H1 (cell line): ENCODE results near the gene CIBAR2. TPM values are rescaled to one million over a fixed set of nuclear protein-coding genes. Genes with fewer than 3 reads are reported as not detected.

ENCODE experiments used
- CBX5 ChIP-seq: fragments of 300-800, 300-1000 bp; sonication (generic); IDR thresholded peaks from 2 replicates; pipeline ENCODE4 v1.7.1; 2016; ENCODE audit warnings: antibody characterized with exemption, low read length, low read depth
- HDAC2 ChIP-seq, 2 experiments: fragments of 300-600 bp in 1 of 2; sonication (generic) in 1 of 2; IDR thresholded peaks; 2 replicates each; pipeline ENCODE4 v1.6.1; 2011 to 2012; ENCODE audit warnings: low read depth in 2 of 2, low read length in 2 of 2, mild to moderate bottlenecking in 2 of 2, moderate library complexity in 2 of 2, borderline replicate concordance in 1 of 2, inconsistent platforms in 1 of 2
- KDM5A ChIP-seq: fragments of 200-600 bp; IDR thresholded peaks from 2 replicates; pipeline ENCODE4 v1.7.1; 2012; ENCODE audit warnings: mild to moderate bottlenecking, low read length, inconsistent platforms, mixed read lengths
- RFX5 ChIP-seq: IDR thresholded peaks from 2 replicates; pipeline ENCODE4 v1.6.1; 2011; ENCODE audit warnings: low read depth, low read length, improper control_type of control experiment, borderline replicate concordance
- polyA plus RNA-seq, 7 experiments: library from polyadenylated mRNA; depleted of rRNA in 3 of 7; stranded (reverse) in 5 of 7; unstranded in 2 of 7; fragments of >200 nt in 5 of 7; fragments of 200-250 nt in 2 of 7; gene quantifications; 1 replicate in 5 of 7; 2 replicates in 1 of 7; 4 replicates in 1 of 7; pipeline versions ENCODE4 v1.2.1 to v1.2.3, GENCODE V29; 2011 to 2013; ENCODE audit warnings: missing spikeins in 2 of 7, mixed read lengths in 2 of 7
- total RNA-seq: library from RNA; stranded (reverse); fragmentation: NEBNext Ultra II Directional; extraction: Animal tissue kit (Norgen Biotek cat#: 25700); gene quantifications from 2 replicates; pipeline ENCODE4 v1.2.1, GENCODE V29; 2021
- TF ChIP-seq, protein P1 (sequence below): fragments of 300-600 bp; sonication (generic); IDR thresholded peaks from 2 replicates; pipeline ENCODE4 v1.7.1; 2012; ENCODE audit warnings: low read length, moderate library complexity, mild to moderate bottlenecking, inconsistent platforms; ENCODE audit not compliant: insufficient replicate concordance

Gene CIBAR2
- total and polyA plus RNA-seq, 2 of the 8 experiments (the other 6 are each of a cell fraction or from before 2014, with no cell fraction given), result 0.18 TPM; not detected in 1

DNA sequence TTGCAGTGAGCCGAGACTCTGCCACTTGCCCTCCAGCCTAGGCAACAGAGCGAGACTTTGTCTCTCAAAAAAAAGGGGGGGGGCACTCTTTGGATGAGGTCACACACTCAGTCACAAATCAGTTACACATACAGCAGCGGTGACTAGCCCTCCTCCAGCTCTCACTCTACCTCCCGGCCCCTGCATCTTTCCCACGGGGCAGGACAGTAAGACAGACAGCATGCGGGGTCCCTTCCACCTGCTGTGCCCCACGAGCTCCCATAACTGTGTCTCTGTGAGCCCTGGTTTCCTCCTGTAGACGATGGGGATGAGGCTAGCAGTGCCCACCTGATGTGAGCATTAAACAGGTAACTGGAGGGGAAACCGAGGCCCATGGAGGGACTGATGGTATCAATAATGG, 5.2 kb downstream of the CIBAR2 start (continued):
- TF ChIP-seq, protein P1, sequence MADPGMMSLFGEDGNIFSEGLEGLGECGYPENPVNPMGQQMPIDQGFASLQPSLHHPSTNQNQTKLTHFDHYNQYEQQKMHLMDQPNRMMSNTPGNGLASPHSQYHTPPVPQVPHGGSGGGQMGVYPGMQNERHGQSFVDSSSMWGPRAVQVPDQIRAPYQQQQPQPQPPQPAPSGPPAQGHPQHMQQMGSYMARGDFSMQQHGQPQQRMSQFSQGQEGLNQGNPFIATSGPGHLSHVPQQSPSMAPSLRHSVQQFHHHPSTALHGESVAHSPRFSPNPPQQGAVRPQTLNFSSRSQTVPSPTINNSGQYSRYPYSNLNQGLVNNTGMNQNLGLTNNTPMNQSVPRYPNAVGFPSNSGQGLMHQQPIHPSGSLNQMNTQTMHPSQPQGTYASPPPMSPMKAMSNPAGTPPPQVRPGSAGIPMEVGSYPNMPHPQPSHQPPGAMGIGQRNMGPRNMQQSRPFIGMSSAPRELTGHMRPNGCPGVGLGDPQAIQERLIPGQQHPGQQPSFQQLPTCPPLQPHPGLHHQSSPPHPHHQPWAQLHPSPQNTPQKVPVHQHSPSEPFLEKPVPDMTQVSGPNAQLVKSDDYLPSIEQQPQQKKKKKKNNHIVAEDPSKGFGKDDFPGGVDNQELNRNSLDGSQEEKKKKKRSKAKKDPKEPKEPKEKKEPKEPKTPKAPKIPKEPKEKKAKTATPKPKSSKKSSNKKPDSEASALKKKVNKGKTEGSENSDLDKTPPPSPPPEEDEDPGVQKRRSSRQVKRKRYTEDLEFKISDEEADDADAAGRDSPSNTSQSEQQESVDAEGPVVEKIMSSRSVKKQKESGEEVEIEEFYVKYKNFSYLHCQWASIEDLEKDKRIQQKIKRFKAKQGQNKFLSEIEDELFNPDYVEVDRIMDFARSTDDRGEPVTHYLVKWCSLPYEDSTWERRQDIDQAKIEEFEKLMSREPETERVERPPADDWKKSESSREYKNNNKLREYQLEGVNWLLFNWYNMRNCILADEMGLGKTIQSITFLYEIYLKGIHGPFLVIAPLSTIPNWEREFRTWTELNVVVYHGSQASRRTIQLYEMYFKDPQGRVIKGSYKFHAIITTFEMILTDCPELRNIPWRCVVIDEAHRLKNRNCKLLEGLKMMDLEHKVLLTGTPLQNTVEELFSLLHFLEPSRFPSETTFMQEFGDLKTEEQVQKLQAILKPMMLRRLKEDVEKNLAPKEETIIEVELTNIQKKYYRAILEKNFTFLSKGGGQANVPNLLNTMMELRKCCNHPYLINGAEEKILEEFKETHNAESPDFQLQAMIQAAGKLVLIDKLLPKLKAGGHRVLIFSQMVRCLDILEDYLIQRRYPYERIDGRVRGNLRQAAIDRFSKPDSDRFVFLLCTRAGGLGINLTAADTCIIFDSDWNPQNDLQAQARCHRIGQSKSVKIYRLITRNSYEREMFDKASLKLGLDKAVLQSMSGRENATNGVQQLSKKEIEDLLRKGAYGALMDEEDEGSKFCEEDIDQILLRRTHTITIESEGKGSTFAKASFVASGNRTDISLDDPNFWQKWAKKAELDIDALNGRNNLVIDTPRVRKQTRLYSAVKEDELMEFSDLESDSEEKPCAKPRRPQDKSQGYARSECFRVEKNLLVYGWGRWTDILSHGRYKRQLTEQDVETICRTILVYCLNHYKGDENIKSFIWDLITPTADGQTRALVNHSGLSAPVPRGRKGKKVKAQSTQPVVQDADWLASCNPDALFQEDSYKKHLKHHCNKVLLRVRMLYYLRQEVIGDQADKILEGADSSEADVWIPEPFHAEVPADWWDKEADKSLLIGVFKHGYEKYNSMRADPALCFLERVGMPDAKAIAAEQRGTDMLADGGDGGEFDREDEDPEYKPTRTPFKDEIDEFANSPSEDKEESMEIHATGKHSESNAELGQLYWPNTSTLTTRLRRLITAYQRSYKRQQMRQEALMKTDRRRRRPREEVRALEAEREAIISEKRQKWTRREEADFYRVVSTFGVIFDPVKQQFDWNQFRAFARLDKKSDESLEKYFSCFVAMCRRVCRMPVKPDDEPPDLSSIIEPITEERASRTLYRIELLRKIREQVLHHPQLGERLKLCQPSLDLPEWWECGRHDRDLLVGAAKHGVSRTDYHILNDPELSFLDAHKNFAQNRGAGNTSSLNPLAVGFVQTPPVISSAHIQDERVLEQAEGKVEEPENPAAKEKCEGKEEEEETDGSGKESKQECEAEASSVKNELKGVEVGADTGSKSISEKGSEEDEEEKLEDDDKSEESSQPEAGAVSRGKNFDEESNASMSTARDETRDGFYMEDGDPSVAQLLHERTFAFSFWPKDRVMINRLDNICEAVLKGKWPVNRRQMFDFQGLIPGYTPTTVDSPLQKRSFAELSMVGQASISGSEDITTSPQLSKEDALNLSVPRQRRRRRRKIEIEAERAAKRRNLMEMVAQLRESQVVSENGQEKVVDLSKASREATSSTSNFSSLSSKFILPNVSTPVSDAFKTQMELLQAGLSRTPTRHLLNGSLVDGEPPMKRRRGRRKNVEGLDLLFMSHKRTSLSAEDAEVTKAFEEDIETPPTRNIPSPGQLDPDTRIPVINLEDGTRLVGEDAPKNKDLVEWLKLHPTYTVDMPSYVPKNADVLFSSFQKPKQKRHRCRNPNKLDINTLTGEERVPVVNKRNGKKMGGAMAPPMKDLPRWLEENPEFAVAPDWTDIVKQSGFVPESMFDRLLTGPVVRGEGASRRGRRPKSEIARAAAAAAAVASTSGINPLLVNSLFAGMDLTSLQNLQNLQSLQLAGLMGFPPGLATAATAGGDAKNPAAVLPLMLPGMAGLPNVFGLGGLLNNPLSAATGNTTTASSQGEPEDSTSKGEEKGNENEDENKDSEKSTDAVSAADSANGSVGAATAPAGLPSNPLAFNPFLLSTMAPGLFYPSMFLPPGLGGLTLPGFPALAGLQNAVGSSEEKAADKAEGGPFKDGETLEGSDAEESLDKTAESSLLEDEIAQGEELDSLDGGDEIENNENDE, result no peak
- TF ChIP-seq HDAC2 (IDR thresholded peaks at IDR 0.05; ENCODE audit: borderline replicate concordance in 1 of 2, low read depth in 2 of 2, low read length in 2 of 2), result no peak
- no peak for TF ChIP-seq RFX5
- TF ChIP-seq KDM5A, result no peak
- TF ChIP-seq CBX5, result no peak
